Sigmoid colon (tissue), 7 donors: ENCODE results near the gene GRIK1. TPM values are rescaled to one million over a fixed set of nuclear protein-coding genes. Genes with fewer than 3 reads are reported as not detected.

Experiments used
- DNase-seq: peaks from one replicate; pipeline ENCODE4 v3.0.0-alpha.2; 2019
- H3K27ac ChIP-seq, 4 donors: fragments of 200-600 bp; sonication (generic); one replicate each; pipeline ENCODE4 v1.5.1; 2016 to 2019; ENCODE audit warnings: mild to moderate bottlenecking in 1 of 4
- H3K27me3 ChIP-seq, 3 donors: fragments of 200-600 bp; sonication (generic); one replicate each; pipeline ENCODE4 v1.5.1; 2019; ENCODE audit warnings: mild to moderate bottlenecking in 1 of 3
- H3K36me3 ChIP-seq, 4 donors: fragments of 200-600 bp; sonication (generic); one replicate each; pipeline ENCODE4 v1.5.1; 2016 to 2019
- H3K4me1 ChIP-seq, 4 donors: fragments of 200-600 bp; sonication (generic); one replicate each; pipeline ENCODE4 v1.5.1; 2017 to 2019
- H3K4me3 ChIP-seq, 4 donors: fragments of 200-600 bp; sonication (generic); one replicate each; pipeline ENCODE4 v1.5.1; 2017 to 2019; ENCODE audit warnings: mild to moderate bottlenecking in 2 of 4, moderate library complexity in 1 of 4
- H3K9me3 ChIP-seq, 4 donors: fragments of 200-600 bp in 3 of 4; sonication (generic) in 3 of 4; one replicate each; pipeline versions ENCODE4 v1.5.1 to v1.6.1; 2013 to 2019
- EP300 ChIP-seq, 4 donors: sonication (generic); formaldehyde crosslinking; IDR thresholded peaks; one replicate each; pipeline ENCODE4 v1.6.1; 2017; ENCODE audit warnings: antibody characterized with exemption in 4 of 4
- POLR2A ChIP-seq, 2 donors: fragments of 450-650 bp; IDR thresholded peaks; one replicate each; pipeline ENCODE4 v1.6.1; 2016; ENCODE audit warnings: antibody characterized with exemption in 2 of 2, mild to moderate bottlenecking in 2 of 2, moderate library complexity in 2 of 2
- POLR2AphosphoS5 ChIP-seq, 4 donors: sonication (generic); formaldehyde crosslinking; IDR thresholded peaks; one replicate each; pipeline ENCODE4 v1.6.1; 2017; ENCODE audit warnings: antibody characterized with exemption in 4 of 4
- WGBS, 2 donors: extraction: QIAGEN DNeasy Blood & Tissue Kit; methylation state at CpG; one replicate each; pipeline ENCODE4 v1.1.7; 2013; 5-methylcytosine and 5-hydroxymethylcytosine counted together
- intact Hi-C: fragments of 100-400 bp; cut with DNase I; formaldehyde crosslinking; loops from one replicate; pipeline ENCODE4 v1.15.1; 2023
- polyA plus RNA-seq, 3 donors: library from polyadenylated mRNA; stranded (reverse); fragments of 200-250 nt; gene quantifications; one replicate each; pipeline ENCODE4 v1.2.3, GENCODE V29; 2013
- total RNA-seq, 4 donors: library from RNA; depleted of rRNA; stranded (reverse); fragments of >200 nt; gene quantifications; one replicate each; pipeline ENCODE4 v1.1.0, GENCODE V29; 2016
- TF ChIP-seq, protein P1 (sequence below), 4 experiments: fragments of 450-650 bp in 3 of 4; fragments of 200-600 bp in 1 of 4; IDR thresholded peaks; one replicate each; pipeline ENCODE4 v1.5.1; 2016 to 2019; ENCODE audit warnings: antibody characterized with exemption in 4 of 4, mild to moderate bottlenecking in 3 of 4, moderate library complexity in 2 of 4
- donor health status: healthy with polysubstance abuse.
- donor health status: Bipolar disorder and iron deficiency.
- donor health status: healthy.

The GRIK1 gene
- total and polyA plus RNA-seq, 7 donors = under 0.01 to 0.49 (median 0.13) TPM; not detected in 4

DNA sequence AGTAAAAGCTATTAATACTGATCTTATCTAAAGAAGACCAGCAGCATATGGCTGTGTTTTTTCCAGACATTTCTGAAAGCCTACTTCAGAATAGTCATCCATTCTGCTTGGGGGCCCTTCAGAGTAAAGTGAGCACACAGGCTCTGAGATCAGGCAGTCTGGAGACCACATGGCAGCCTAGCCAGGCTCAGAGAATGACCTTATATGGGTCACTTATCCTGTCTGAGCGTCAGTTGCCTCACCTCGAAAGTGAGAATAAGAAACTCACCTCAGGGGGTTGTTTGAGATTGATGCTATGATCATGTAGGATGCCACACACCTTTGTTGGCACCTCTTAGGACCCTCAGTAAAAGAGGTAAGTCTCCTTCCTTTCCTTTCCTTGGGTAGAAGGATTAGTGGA, 270.4 kb downstream of the GRIK1 start:
- WGBS, 2 donors = 82 to 88% methylated on average over 2 of the region's 2 CpGs
- TF ChIP-seq, protein P1, sequence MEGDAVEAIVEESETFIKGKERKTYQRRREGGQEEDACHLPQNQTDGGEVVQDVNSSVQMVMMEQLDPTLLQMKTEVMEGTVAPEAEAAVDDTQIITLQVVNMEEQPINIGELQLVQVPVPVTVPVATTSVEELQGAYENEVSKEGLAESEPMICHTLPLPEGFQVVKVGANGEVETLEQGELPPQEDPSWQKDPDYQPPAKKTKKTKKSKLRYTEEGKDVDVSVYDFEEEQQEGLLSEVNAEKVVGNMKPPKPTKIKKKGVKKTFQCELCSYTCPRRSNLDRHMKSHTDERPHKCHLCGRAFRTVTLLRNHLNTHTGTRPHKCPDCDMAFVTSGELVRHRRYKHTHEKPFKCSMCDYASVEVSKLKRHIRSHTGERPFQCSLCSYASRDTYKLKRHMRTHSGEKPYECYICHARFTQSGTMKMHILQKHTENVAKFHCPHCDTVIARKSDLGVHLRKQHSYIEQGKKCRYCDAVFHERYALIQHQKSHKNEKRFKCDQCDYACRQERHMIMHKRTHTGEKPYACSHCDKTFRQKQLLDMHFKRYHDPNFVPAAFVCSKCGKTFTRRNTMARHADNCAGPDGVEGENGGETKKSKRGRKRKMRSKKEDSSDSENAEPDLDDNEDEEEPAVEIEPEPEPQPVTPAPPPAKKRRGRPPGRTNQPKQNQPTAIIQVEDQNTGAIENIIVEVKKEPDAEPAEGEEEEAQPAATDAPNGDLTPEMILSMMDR (IDR thresholded peaks at IDR 0.05) = no peak
- TF ChIP-seq POLR2A (IDR thresholded peaks at IDR 0.05) (no peak), POLR2AphosphoS5 (IDR thresholded peaks at IDR 0.05) (no peak), EP300 (IDR thresholded peaks at IDR 0.05) (no peak)
- intact Hi-C loops = no loop called here

DNA sequence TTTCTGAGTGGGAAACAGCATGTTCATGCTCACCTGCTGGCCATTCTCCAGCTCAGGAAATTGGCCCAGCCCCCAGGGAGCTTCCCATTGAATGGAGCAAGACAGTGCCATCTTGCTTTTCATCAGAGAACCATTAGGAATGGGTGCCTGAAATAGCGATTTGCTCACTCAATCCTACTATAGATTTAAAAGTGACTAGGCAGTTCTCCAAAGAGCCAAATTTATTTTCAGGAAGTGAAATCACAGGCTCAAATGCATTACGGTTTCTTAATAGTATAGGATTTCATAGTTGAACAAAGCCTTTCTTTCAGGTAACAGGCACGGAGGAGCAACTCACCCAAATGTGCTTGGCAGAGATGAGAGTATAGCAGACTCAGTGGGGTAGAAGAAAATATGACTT, 272.1 kb downstream of the GRIK1 start:
- TF ChIP-seq EP300 (IDR thresholded peaks at IDR 0.05) = no peak
- TF ChIP-seq, protein P1 (IDR thresholded peaks at IDR 0.05) = no peak
- TF ChIP-seq POLR2AphosphoS5 (IDR thresholded peaks at IDR 0.05) = no peak
- no peak for TF ChIP-seq POLR2A (IDR thresholded peaks at IDR 0.05)
- H3K9me3 ChIP-seq = no peaks in the 10 kb centered on the region
- intact Hi-C loops = no loop called here
- H3K4me1 ChIP-seq = no peaks in the 10 kb centered on the region
- DNase-seq = no peak
- H3K27ac ChIP-seq = no peak overlapping the region
- H3K36me3 ChIP-seq = no peaks in the 10 kb centered on the region
- 69 to 87% methylated on average over 3 of the region's 3 CpGs for WGBS, 2 donors
- no peak overlapping the region for H3K4me3 ChIP-seq
- no peaks in the 10 kb centered on the region for H3K27me3 ChIP-seq

More for the DNA sequence above, 270.4 kb downstream of the GRIK1 start:
- Histone ChIP-seq H3K27me3 (no peaks in the 10 kb centered on the region), H3K27ac (no peak overlapping the region), H3K36me3 (no peaks in the 10 kb centered on the region), H3K9me3 (no peaks in the 10 kb centered on the region), H3K4me1 (no peaks in the 10 kb centered on the region), H3K4me3 (no peak overlapping the region)
- DNase-seq = no peak

- TF ChIP-seq EP300 (IDR thresholded peaks at IDR 0.05) = no peak
- TF ChIP-seq POLR2AphosphoS5 (IDR thresholded peaks at IDR 0.05) = no peak
- TF ChIP-seq, protein P1 (IDR thresholded peaks at IDR 0.05) = no peak
- no peak for TF ChIP-seq POLR2A (IDR thresholded peaks at IDR 0.05)
- WGBS, 2 donors = 41 to 43% methylated on average over 1 of the region's 1 CpG
- intact Hi-C loops = no loop called here
- H3K4me1 ChIP-seq = no peaks in the 10 kb centered on the region
- no peak overlapping the region for H3K27ac ChIP-seq
- no peaks in the 10 kb centered on the region for H3K27me3 ChIP-seq
- H3K4me3 ChIP-seq = no peak overlapping the region
- DNase-seq = no peak
- H3K36me3 ChIP-seq = no peaks in the 10 kb centered on the region
- H3K9me3 ChIP-seq = no peaks in the 10 kb centered on the region
Measured at GRCh38 chr21:29664615-29665014, 275.2 kb downstream of the GRIK1 start.

DNA sequence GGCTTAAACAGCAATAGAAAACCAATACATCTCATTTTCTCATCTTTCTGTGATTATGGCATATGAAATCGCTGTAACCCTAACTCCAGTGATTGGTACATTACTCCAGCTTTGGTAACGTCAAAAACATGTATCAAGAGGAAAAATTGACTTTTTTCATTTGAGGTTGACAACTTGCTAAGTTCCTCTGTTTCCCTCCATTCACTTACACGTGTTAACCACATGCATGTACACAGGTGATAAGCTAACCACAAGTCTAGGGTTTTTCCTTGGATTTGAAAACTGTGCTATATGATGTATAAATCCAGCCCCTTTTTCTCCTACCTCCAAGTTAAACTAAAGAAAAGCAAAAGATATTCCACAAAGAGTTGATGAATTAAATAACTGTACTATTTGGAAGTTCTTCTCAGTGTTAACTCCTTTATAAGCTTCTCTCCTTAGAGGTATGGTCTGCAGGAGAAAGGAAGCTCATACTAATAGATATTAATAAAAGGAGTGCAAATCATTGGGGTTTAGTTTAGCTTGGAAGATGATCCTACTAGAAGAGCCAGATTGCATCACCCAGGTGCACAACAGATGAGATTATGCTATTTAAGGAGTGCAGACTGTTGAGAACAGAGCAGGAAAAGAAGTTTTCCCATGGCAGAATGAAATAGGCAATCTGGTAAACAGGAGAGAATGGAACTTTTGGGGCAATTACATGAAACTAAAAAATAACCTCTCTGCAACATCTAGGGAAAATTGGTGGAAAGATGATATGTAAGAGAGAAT, 277.9 kb downstream of the GRIK1 start:
- Histone ChIP-seq H3K9me3 (no peaks in the 10 kb centered on the region), H3K36me3 (no peaks in the 10 kb centered on the region), H3K4me3 (no peak overlapping the region), H3K27ac (no peak overlapping the region), H3K4me1 (no peaks in the 10 kb centered on the region), H3K27me3 (no peaks in the 10 kb centered on the region)
- no peak for DNase-seq
- TF ChIP-seq POLR2AphosphoS5 (IDR thresholded peaks at IDR 0.05) (no peak), POLR2A (IDR thresholded peaks at IDR 0.05) (no peak), EP300 (IDR thresholded peaks at IDR 0.05) (no peak)
- TF ChIP-seq, protein P1 (IDR thresholded peaks at IDR 0.05) = no peak
- 71 to 83% methylated on average over 3 of the region's 3 CpGs for WGBS, 2 donors
- intact Hi-C loops = no loop called here
